Cardiac fibroblast (primary cell): Measurements from ENCODE around the gene RABGGTB.

Source experiments
- DNase-seq, 2 donors: peaks; one replicate each; pipeline versions ENCODE4 v3.0.0 to v3.0.0-alpha.2; 2010; ENCODE audit warnings: low read depth in 2 of 2
- H3K4me3 ChIP-seq, 2 donors: replicated peaks in 1 of 2; 1 replicate in 1 of 2; 2 replicates in 1 of 2; pipeline ENCODE4 v1.5.1; 2011; ENCODE audit warnings: low read depth in 2 of 2, low read length in 2 of 2, mild to moderate bottlenecking in 2 of 2, moderate library complexity in 1 of 2
- TF ChIP-seq, protein P1 (sequence below): IDR thresholded peaks from one replicate; pipeline ENCODE4 v1.5.1; 2011; ENCODE audit warnings: low read depth, mild to moderate bottlenecking, low read length, inconsistent platforms

Gene RABGGTB

GRCh38 chr1:75787524-75787923, 1.5 kb downstream of the RABGGTB start:
- no peak for DNase-seq
- TF ChIP-seq, protein P1, sequence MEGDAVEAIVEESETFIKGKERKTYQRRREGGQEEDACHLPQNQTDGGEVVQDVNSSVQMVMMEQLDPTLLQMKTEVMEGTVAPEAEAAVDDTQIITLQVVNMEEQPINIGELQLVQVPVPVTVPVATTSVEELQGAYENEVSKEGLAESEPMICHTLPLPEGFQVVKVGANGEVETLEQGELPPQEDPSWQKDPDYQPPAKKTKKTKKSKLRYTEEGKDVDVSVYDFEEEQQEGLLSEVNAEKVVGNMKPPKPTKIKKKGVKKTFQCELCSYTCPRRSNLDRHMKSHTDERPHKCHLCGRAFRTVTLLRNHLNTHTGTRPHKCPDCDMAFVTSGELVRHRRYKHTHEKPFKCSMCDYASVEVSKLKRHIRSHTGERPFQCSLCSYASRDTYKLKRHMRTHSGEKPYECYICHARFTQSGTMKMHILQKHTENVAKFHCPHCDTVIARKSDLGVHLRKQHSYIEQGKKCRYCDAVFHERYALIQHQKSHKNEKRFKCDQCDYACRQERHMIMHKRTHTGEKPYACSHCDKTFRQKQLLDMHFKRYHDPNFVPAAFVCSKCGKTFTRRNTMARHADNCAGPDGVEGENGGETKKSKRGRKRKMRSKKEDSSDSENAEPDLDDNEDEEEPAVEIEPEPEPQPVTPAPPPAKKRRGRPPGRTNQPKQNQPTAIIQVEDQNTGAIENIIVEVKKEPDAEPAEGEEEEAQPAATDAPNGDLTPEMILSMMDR: no peak
- H3K4me3 ChIP-seq: peak overlapping the region; percentile 78 to 80

- H3K4me3 ChIP-seq: no peak overlapping the region
- TF ChIP-seq, protein P1: no peak
- DNase-seq: no peak
Measured at GRCh38 chr1:75789988-75790387, 3.9 kb downstream of the RABGGTB start.

- TF ChIP-seq, protein P1: no peak
- H3K4me3 ChIP-seq: peak overlapping the region in 1 of 2 donors; percentile 7
- DNase-seq: peak in 1 of 2 donors; percentile 42
Measured at GRCh38 chr1:75791022-75791421, 5.0 kb downstream of the RABGGTB start.

- H3K4me3 ChIP-seq: no peak overlapping the region
- no peak for DNase-seq
- TF ChIP-seq, protein P1: no peak
Measured at GRCh38 chr1:75792091-75792490, 6.0 kb downstream of the RABGGTB start.

DNA sequence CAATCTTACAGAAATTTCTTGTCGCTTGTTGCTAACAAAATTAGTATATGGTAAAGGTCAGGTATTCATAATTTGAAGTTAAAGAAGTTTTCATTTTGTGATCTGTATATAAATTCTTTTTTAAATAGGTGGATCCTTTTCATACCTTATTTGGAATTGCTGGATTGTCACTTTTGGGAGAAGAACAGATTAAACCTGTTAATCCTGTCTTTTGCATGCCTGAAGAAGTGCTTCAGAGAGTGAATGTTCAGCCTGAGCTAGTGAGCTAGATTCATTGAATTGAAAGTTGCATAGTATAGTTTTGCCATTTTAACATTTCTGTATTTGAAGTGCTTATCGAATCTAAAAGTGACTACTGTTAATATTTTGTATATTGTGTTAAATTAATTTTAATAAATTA, 8.3 kb downstream of the RABGGTB start:
- H3K4me3 ChIP-seq: no peak overlapping the region
- no peak for DNase-seq
- TF ChIP-seq, protein P1: no peak

GRCh38 chr1:75795703-75796193, 9.7 kb downstream of the RABGGTB start:
- H3K4me3 ChIP-seq: no peak overlapping the region
- peak in 1 of 2 donors; percentile 27 for DNase-seq
- TF ChIP-seq, protein P1: no peak
